Neutrophil (primary cell): Measurements from ENCODE around the gene ARHGAP22.

Source experiments
- H3K27ac ChIP-seq: fragments of 200-600 bp; sonication (generic); 2 replicates; pipeline ENCODE4 v1.5.1; 2016; ENCODE audit warnings: mild to moderate bottlenecking, moderate library complexity
- H3K27me3 ChIP-seq: fragments of 200-600 bp; sonication (generic); 2 replicates; pipeline ENCODE4 v1.6.0; 2016; ENCODE audit warnings: mild to moderate bottlenecking
- H3K36me3 ChIP-seq: fragments of 200-600 bp; sonication (generic); 2 replicates; pipeline ENCODE4 v1.5.1; 2017
- H3K4me1 ChIP-seq, 2 experiments: fragments of 200-600 bp in 1 of 2; sonication (generic) in 1 of 2; 1 replicate in 1 of 2; 2 replicates in 1 of 2; pipeline versions ENCODE4 v1.5.1 to v1.6.1; 2013 to 2016; ENCODE audit warnings: low read depth in 1 of 2, low read length in 1 of 2, mild to moderate bottlenecking in 1 of 2, moderate library complexity in 1 of 2; ENCODE audit not compliant: control insufficient read depth in 1 of 2, insufficient read depth in 1 of 2
- H3K4me3 ChIP-seq, 2 experiments: fragments of 200-600 bp in 1 of 2; sonication (generic) in 1 of 2; 1 replicate in 1 of 2; 2 replicates in 1 of 2; pipeline ENCODE4 v1.5.1; 2013 to 2016; ENCODE audit warnings: low read depth in 1 of 2, low read length in 1 of 2, mild to moderate bottlenecking in 1 of 2, moderate library complexity in 1 of 2
- H3K9me3 ChIP-seq: fragments of 200-600 bp; sonication (generic); 2 replicates; pipeline ENCODE4 v1.5.1; 2016
- TF ChIP-seq, protein P1 (sequence below): fragments of 200-600 bp; sonication (generic); IDR thresholded peaks from 2 replicates; pipeline ENCODE4 v1.5.1; 2016; ENCODE audit warnings: antibody characterized with exemption

ARHGAP22 gene

DNA sequence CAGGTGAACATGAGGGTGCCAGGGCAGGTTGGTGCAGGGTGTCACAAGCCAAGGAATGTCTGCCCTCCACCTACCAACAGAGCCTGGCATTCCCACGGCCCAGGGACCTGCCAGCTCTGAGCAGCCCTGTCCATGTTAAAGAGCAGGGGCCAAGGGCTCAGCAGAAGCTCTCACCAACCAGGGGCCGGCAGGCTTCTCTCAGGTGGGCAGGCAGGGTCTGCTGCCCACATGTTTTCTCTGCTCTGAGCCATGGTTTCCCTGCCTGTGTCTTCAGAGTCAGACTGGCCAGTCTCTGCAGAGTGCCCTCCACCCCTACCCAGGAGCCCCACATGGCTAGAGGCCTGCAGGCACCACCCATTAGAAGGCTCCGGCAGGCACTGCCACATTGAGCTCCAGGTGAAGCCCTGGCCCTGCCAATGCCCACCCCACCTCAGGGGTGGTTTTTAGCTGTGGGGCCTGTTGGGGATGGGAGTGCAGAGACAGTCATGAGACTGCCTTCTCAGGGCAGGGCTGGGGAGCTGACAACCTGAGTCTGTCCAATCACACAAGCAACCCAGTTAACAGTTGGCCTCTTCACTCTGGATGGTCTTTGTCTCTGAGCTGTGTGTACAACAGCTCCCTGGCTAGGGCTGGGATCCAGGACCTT is 135.9 kb downstream of the ARHGAP22 start:
- Histone ChIP-seq H3K36me3 (no peaks in the 10 kb centered on the region), H3K9me3 (no peaks in the 10 kb centered on the region), H3K27me3 (peaks cover 15% of the 10 kb centered on the region), H3K4me1 (no peaks in the 10 kb centered on the region), H3K4me3 (no peak overlapping the region), H3K27ac (no peak overlapping the region)
- TF ChIP-seq, protein P1, sequence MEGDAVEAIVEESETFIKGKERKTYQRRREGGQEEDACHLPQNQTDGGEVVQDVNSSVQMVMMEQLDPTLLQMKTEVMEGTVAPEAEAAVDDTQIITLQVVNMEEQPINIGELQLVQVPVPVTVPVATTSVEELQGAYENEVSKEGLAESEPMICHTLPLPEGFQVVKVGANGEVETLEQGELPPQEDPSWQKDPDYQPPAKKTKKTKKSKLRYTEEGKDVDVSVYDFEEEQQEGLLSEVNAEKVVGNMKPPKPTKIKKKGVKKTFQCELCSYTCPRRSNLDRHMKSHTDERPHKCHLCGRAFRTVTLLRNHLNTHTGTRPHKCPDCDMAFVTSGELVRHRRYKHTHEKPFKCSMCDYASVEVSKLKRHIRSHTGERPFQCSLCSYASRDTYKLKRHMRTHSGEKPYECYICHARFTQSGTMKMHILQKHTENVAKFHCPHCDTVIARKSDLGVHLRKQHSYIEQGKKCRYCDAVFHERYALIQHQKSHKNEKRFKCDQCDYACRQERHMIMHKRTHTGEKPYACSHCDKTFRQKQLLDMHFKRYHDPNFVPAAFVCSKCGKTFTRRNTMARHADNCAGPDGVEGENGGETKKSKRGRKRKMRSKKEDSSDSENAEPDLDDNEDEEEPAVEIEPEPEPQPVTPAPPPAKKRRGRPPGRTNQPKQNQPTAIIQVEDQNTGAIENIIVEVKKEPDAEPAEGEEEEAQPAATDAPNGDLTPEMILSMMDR = no peak

DNA sequence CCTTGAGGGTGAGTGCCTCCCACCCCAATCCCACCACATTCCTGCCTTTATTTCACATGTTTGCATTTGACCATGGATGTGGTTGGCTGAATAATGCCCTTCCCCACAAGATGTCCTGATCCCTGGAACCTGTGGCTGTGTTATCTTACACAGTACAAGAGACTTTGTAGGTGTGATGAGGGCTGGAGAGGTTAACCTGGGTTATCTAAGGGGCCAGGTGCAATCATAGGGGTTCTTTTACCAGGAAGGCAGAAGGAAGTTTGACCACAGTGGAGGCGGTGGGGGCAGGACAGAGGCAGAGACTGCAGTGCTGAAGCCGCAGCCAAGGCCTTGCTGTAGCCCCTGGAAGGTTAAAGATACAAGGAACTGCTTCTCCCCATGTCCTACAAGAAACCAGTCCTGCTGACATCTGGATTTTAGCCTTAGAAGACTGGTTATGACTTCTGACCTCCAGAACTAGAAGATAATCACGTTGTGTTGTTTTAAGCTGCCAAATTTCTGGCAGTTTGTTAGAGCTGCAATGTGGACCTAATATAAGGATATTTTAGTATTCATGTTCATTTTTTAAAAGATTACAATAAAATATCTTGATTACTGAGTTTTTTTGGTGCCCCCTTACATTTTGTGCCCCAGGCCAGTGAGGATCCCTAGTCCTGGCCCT is 136.6 kb downstream of the ARHGAP22 start:
- TF ChIP-seq, protein P1 = no peak
- Histone ChIP-seq H3K4me1 (no peaks in the 10 kb centered on the region), H3K9me3 (no peaks in the 10 kb centered on the region), H3K27ac (no peak overlapping the region), H3K4me3 (no peak overlapping the region), H3K36me3 (no peaks in the 10 kb centered on the region), H3K27me3 (peaks cover 15% of the 10 kb centered on the region)

DNA sequence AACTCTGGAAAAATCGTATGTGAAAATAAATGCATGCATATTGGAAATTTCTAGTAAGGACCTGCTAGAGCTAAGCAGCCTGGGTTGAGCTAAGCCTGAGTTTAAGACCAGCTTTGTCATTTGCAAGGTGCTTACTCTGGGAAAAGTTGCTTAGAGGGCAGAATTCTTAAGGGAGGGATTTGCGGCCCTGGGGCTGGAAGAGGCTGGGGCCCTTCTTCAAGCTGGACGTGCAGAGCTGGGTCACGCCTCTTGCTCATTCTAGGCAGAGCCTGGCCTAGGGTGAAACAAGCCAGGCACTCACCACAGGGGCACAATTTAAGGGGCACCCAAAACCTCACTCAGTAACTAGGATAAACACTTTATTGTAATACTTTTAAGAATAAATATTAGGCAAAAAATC is 137.2 kb downstream of the ARHGAP22 start:
- no peak overlapping the region for H3K4me3 ChIP-seq
- H3K9me3 ChIP-seq = no peaks in the 10 kb centered on the region
- TF ChIP-seq, protein P1 = no peak
- H3K27ac ChIP-seq = no peak overlapping the region
- peaks cover 15% of the 10 kb centered on the region for H3K27me3 ChIP-seq
- H3K4me1 ChIP-seq = no peaks in the 10 kb centered on the region
- no peaks in the 10 kb centered on the region for H3K36me3 ChIP-seq

DNA sequence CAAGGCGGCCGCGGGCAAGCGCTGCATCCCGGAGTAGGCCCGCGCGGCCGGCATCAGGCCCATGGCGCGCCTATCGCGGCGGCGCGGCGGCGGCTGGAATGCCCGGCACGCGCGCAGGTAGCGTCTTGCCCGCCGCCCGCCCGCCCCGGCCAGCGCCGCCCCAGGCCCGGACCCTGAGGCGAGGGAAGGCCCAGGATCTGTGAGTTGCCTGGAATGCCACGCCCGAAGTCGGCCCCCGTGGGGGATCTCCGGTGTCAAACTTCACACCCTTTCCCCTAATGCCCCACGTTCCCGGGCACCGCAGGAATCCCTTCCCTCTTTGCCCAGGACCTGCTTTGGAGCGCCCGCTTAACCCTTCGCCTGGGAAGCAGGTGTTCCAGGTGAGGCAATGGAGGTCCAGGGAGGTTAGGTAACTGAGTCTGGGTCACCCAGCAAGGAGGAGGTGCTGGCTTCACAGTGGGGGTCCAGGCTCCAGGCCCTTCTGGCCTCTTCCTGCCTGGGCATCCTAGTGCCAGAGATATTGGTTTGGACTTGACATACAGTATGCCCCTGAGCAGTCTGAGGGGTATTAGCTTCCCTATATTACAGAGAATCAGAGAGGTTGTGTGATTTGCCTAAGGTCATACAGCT is 138.1 kb downstream of the ARHGAP22 start:
- Histone ChIP-seq H3K36me3 (no peaks in the 10 kb centered on the region), H3K27ac (no peak overlapping the region), H3K27me3 (peaks cover 15% of the 10 kb centered on the region), H3K4me3 (no peak overlapping the region), H3K9me3 (no peaks in the 10 kb centered on the region), H3K4me1 (no peaks in the 10 kb centered on the region)
- TF ChIP-seq, protein P1 = no peak

DNA sequence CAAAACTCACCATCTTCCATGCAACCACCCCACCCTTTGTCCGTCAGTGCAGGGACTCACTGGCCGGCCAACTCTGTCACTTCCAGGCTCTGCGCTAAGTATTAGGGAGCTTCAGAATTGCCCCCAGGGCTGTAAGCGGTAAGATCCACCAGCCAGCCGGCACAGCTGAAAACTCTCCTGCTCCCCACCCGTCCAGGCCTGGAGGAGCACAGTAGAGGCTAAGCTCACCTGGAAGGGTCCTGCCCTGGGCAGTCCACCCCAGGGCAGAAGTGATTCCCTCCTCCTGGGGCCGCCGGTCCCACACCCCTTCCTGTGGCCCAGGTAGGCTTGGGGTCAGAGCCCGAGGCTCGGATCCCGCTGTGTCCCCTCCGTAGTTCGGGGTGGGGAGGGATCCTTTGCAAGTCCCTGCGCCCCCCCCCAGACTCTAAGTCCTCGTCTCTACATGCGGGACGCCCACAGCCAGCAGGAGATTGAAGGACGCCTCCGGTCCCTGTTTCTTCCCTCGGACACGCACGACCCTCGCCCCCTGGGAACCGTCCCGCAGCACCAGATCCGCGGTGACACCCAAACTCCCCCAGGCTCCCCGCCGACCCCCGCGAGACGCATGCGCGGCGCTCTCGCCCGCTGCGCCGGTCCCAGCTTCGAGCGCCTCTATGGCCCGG is 138.9 kb downstream of the ARHGAP22 start:
- Histone ChIP-seq H3K4me3 (no peak overlapping the region), H3K9me3 (no peaks in the 10 kb centered on the region), H3K36me3 (no peaks in the 10 kb centered on the region), H3K27ac (no peak overlapping the region), H3K4me1 (no peaks in the 10 kb centered on the region), H3K27me3 (peaks cover 15% of the 10 kb centered on the region)
- TF ChIP-seq, protein P1 = no peak
